GM12801 (cell line): ENCODE results near the gene COL18A1.

Experiments used
- TF ChIP-seq, protein P1 (sequence below): IDR thresholded peaks from one replicate; pipeline ENCODE4 v1.5.1; 2011; ENCODE audit warnings: control low read depth; ENCODE audit not compliant: insufficient read length; ENCODE audit errors: extremely low read depth

COL18A1 gene

DNA sequence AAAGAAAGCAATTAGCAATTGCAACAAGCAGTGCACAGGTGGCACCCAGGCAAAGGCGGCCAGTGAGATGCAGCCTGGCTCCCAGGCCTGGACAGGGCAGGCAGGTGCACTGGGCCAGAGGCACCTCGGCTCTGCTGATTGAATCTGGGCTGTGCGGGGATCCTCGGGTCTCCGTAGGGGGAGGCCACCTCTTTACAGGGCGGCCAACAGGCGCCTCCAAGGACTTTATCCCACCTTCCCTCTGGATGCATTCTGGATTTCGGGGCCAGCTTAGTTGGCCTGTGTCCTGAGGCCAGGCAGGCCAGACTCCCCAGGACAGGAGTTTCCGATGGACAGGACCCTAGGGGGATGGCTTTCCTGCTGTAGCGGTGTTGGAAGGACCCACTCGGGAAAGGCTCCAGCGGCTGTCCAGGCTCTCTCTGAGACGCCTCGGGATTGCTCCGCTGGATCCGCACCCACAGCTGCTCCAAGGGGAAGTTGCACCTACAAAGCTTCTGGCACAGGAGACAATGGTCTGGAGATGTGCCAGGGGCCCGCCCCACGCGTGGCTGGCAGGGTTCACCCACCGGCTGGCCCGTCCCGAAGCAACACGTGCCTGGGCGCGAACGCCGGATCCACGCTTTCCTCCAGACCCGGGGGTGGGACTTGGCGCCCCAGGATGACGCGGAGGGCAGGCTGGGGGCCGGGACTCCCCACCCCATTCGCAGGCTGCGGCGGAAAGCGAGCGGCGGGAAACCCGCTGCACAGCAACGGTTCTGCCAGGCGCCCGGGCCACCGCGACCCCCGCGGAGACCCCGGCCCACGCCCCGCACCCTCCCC lies 136.5 kb downstream of the COL18A1 start:
- TF ChIP-seq, protein P1, sequence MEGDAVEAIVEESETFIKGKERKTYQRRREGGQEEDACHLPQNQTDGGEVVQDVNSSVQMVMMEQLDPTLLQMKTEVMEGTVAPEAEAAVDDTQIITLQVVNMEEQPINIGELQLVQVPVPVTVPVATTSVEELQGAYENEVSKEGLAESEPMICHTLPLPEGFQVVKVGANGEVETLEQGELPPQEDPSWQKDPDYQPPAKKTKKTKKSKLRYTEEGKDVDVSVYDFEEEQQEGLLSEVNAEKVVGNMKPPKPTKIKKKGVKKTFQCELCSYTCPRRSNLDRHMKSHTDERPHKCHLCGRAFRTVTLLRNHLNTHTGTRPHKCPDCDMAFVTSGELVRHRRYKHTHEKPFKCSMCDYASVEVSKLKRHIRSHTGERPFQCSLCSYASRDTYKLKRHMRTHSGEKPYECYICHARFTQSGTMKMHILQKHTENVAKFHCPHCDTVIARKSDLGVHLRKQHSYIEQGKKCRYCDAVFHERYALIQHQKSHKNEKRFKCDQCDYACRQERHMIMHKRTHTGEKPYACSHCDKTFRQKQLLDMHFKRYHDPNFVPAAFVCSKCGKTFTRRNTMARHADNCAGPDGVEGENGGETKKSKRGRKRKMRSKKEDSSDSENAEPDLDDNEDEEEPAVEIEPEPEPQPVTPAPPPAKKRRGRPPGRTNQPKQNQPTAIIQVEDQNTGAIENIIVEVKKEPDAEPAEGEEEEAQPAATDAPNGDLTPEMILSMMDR, result no peak

DNA sequence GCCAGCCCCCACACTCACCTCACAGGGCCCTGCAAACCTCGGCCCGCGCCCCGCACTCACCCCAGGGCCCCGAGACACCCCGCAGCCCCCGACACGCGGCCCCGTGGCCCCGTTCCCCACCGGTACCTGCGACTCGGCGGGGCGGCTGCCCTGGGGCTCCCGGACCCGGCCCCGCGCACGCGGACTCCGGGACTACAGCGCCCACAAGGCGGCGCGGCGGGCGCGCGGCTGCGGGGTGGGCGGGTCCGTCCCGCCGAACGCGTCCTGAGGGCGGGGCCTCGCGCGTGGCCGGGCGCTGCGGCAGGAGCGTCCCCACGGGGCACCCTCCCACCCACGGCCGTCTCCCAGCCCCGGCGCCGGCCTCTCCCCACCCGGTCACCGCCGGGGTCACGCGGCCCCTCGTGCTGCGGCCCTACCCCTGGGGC lies 137.3 kb downstream of the COL18A1 start, which contains the start of gene SLC19A1:
Gene SLC19A1, minus strand, starts transcription at position 199 of the 425 bp plus-strand sequence. CDS start 4,481 bp downstream, outside the sequence.
- TF ChIP-seq, protein P1, result no peak

DNA sequence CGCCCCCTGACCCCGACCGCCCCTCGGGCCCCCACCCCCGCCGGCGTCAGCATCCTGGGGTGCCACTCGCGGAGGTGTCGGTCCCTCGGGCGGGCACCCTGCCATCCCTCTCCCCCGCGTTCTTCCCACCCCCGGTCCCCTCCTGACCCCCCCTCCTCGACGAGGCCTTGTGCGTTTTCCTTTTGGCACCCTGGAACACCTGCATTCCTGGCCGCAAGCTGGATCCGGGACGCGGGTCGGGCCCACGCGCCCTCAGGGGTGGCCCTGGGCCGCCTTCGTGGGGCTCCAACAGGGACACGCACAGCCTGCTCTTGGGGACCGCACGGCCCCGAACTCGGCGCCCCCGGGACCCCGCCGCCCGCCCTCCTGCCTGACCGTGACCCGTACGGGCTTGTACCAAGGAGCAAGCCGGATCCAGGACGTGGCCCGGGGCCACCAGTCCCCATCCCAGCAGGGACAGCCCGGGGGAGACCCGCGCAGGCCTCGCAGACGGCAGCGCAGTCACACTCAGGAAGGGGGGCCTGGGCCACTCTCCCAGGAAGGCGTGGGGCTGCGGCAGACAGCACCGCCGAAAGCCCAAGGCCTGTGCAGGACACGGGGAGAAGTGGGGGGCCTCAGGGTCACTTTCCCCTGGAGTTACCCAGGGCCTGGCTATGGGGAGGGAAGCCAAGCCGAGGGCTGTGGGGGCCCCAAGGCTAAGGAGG lies 137.9 kb downstream of the COL18A1 start:
- TF ChIP-seq, protein P1, result no peak

DNA sequence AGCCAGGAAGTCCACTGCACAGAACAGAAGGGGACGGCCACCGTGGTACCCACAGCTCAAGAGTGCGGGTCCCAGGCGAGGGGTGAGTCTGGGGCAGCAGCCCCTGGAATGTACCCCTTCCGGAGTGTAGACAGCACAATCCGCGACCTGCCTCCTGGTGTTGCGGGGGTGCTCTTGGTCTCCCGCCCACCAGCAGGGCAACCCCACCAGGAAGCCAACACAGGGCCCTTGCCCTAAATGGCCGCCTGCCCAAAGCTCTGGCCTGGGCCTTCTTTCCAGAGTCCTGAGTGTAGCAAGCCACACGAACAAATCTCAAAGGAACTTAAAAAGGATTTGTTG lies 138.4 kb downstream of the COL18A1 start:
- TF ChIP-seq, protein P1, result no peak

DNA sequence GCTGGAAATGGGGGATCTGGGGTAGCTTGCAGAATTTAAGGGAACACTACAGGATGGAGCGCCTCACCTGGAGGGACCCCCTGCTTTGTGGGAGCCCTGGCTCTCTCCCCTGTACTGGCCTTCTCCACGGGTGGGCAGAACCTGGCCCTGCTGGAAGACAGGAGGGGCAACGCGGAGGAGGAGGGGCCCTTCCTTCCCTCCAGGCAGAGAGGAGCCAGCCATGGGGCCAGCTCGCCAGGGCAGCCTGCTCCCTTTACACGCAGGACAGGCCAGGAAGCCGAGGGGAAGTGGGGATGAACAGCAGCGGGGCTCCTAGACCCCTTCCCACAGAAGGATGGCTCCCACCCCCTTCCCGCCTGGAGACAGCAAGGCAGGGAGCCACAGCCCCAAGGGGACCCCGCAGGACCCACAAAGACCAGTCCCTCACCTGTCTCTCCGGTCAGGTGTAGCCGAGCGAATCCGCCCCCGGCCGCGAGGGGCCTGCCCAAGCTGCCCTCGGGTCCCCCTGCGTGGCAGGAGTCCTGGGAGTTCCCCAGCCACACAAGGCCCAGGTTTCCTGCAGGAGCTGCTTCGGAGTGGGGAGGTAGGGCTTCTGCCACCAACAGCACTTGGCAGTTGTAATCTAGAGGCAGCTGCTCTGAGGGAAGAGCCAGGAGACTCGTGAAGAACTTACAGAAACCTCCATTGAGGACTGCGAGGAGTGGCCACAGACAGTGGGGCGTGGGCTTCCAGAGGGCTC lies 138.9 kb downstream of the COL18A1 start:
- TF ChIP-seq, protein P1, result no peak

DNA sequence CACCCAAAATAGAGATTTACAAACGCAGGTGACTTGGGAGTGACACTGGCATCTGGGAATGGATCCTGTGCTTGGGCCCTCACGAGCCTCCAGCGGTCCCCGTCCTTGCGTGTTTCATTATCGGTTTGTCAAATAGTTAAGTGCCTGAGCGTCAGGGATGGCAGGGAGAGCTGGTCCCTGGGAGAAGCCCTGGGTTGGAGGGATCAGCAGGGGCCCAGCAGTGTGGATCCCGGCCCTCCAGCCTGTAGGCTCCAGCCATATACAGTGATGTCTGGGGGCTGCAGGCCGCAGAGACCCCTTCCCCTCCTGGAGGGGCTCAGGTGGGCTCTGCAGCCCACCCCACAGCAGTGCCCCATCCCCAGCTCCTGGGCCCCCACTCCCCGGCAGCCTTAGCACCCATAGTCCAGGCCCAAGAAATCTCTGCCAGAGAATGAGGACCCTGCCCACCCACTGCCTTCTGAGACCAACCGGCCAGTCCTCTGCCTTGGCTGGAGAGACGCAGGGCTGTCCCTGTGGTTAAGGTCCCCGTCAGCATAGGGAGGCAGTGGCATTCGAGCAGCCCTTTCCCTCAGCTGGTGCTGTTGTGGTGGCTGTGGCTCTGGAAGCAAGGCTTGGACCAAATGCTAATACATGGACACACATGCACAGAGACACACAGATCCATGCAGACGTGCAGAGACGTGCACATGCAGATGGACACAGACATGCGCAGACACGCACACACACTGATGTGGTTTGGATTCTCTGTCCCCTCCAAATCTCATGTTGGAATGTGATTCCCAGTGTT lies 139.7 kb downstream of the COL18A1 start:
- TF ChIP-seq, protein P1, result no peak
